Endodermal cell (in vitro differentiated cells): ENCODE results near the gene OLR1. TPM values are rescaled to one million over a fixed set of nuclear protein-coding genes. Genes with fewer than 3 reads are reported as not detected.

Source experiments
- DNase-seq: peaks from one replicate; pipeline ENCODE4 v3.0.0-alpha.2; 2017
- H3K27ac ChIP-seq: 2 replicates; pipeline ENCODE4 v1.5.1; 2013; ENCODE audit warnings: mild to moderate bottlenecking, low read depth, low read length, moderate library complexity
- H3K27me3 ChIP-seq: 2 replicates; pipeline ENCODE4 v1.6.1; 2013; ENCODE audit warnings: mild to moderate bottlenecking, low read length, moderate library complexity; ENCODE audit not compliant: insufficient read depth, control insufficient read depth, poor library complexity, severe bottlenecking
- H3K36me3 ChIP-seq: 2 replicates; pipeline ENCODE4 v1.7.0; 2013; ENCODE audit warnings: mild to moderate bottlenecking, low read length, moderate library complexity; ENCODE audit not compliant: control insufficient read depth, insufficient read depth
- H3K4me1 ChIP-seq: one replicate; pipeline ENCODE4 v1.7.0; 2013; ENCODE audit warnings: low read length; ENCODE audit not compliant: control insufficient read depth, insufficient read depth
- H3K4me3 ChIP-seq: 2 replicates; pipeline ENCODE4 v1.5.1; 2013; ENCODE audit warnings: mild to moderate bottlenecking, low read length, moderate library complexity
- H3K9ac ChIP-seq: 2 replicates; pipeline ENCODE4 v1.6.1; 2013; ENCODE audit warnings: mild to moderate bottlenecking, low read length, moderate library complexity; ENCODE audit not compliant: poor library complexity, severe bottlenecking; ENCODE audit errors: extremely low read depth
- H3K9me3 ChIP-seq: 2 replicates; pipeline ENCODE4 v1.6.1; 2013; ENCODE audit warnings: mild to moderate bottlenecking, low read length, moderate library complexity; ENCODE audit not compliant: control insufficient read depth
- H3K27ac Mint-ChIP-seq: 2 replicates; pipeline ENCODE4 v1.8.0; 2020; ENCODE audit warnings: mixed read lengths
- H3K27me3 Mint-ChIP-seq: 2 replicates; pipeline ENCODE4 v1.8.0; 2021; ENCODE audit warnings: mild to moderate bottlenecking, mixed read lengths; ENCODE audit not compliant: insufficient read depth
- H3K36me3 Mint-ChIP-seq: 2 replicates; pipeline ENCODE4 v1.8.0; 2020; ENCODE audit warnings: low read depth, mixed read lengths
- H3K4me1 Mint-ChIP-seq: 2 replicates; pipeline ENCODE4 v1.8.0; 2020; ENCODE audit warnings: mixed read lengths
- H3K4me3 Mint-ChIP-seq: 2 replicates; pipeline ENCODE4 v1.8.0; 2020; ENCODE audit warnings: mild to moderate bottlenecking, moderate library complexity, mixed read lengths
- H3K9me3 Mint-ChIP-seq: 2 replicates; pipeline ENCODE4 v1.8.0; 2020; ENCODE audit warnings: mild to moderate bottlenecking, mixed read lengths
- CTCF ChIP-seq: fragments of 200-600 bp; sonication (generic); conservative IDR thresholded peaks from 2 replicates; pipeline ENCODE4 v1.5.0; 2021; ENCODE audit warnings: antibody characterized with exemption, mild to moderate bottlenecking
- WGBS, 2 experiments: methylation state at CpG; one replicate each; pipeline versions ENCODE4 v1.1.5 to v1.1.7; 2013; ENCODE audit warnings: missing lambda C conversion rate in 2 of 2, mixed read lengths in 1 of 2; ENCODE audit not compliant: insufficient coverage in 1 of 2, insufficient read length in 1 of 2; 5-methylcytosine and 5-hydroxymethylcytosine counted together
- total RNA-seq, 2 donors: library from RNA; stranded (reverse); fragmentation: NEBNext Ultra II Directional in 1 of 2; extraction: Animal tissue kit (Norgen Biotek cat#: 25700) in 1 of 2; gene quantifications; 2 replicates in 1 of 2; 3 replicates in 1 of 2; pipeline ENCODE4 v1.2.1, GENCODE V29; 2021

OLR1 gene
- total RNA-seq, 2 donors from 2014 or later = 0.22 TPM; not detected in 1

DNA sequence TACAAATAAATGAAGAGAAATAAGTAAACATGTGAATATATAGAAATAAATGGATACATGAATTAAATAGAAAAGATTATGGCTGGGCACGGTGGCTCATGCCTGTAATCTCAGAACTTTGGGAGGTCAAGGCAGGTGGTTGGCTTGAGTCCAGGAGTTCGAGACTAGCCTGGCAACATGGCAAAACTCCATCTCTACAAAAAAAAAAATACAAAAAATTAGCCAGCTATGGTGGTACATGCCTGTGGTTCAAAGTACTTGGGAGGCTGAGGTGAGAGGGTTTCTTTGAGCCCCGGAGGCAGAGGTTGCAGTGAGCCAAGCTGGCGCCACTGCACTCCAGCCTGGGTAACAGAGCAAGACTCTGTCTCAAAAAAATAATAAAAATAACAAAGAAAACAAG lies 36.8 kb downstream of the OLR1 start:
- peaks cover 22% of the 10 kb centered on the region for H3K4me1 Mint-ChIP-seq
- H3K27ac Mint-ChIP-seq = no peak overlapping the region
- H3K36me3 Mint-ChIP-seq = no peaks in the 10 kb centered on the region
- Histone ChIP-seq H3K27ac (no peak overlapping the region), H3K27me3 (no peaks in the 10 kb centered on the region), H3K9ac (no peak overlapping the region), H3K4me1 (peaks cover 4% of the 10 kb centered on the region), H3K9me3 (no peaks in the 10 kb centered on the region), H3K4me3 (no peak overlapping the region), H3K36me3 (no peaks in the 10 kb centered on the region)
- H3K4me3 Mint-ChIP-seq = no peak overlapping the region
- no peaks in the 10 kb centered on the region for H3K27me3 Mint-ChIP-seq
- 87 to 91% methylated on average over 2 to 3 of the region's 4 CpGs for WGBS, 2 experiments
- peaks cover 4% of the 10 kb centered on the region for H3K9me3 Mint-ChIP-seq
- no peak for TF ChIP-seq CTCF
- DNase-seq = no peak

DNA sequence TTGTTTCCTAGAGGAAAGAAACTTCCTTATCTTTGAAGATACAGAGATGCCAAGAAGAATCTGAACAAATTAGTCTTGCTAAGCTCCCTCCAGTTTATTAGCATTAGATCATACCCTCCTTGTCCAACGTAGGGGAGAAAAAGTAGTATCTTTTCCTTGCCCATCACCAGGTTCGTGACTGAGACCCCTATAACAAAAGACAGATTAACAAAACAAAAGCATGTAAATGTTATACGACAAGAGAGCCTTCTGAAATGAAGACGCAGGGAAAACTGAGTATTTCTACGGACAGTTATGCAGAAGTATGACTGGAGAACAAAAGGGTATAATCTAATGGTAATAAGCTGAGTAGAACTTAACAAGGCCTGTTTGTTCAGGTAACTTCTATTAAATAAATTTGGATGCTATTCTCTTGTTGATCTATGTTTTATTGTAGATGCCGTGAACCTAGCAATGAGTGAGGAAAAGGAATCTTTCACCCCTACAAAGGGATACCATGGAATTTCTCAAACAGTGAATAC lies 39.0 kb downstream of the OLR1 start:
- H3K36me3 ChIP-seq = no peaks in the 10 kb centered on the region
- Mint-ChIP-seq H3K4me3 (no peak overlapping the region), H3K9me3 (peaks cover 4% of the 10 kb centered on the region), H3K27ac (no peak overlapping the region), H3K4me1 (peaks cover 25% of the 10 kb centered on the region), H3K27me3 (no peaks in the 10 kb centered on the region), H3K36me3 (no peaks in the 10 kb centered on the region)
- H3K27ac ChIP-seq = no peak overlapping the region
- TF ChIP-seq CTCF = no peak
- no peak for DNase-seq
- H3K9me3 ChIP-seq = no peaks in the 10 kb centered on the region
- H3K9ac ChIP-seq = no peak overlapping the region
- no peaks in the 10 kb centered on the region for H3K27me3 ChIP-seq
- WGBS, 2 experiments = 49 to 71% methylated on average over 3 to 6 of the region's 6 CpGs
- H3K4me3 ChIP-seq = no peak overlapping the region
- H3K4me1 ChIP-seq = peaks cover 4% of the 10 kb centered on the region

- 47% methylated on average over 2 of the region's 2 CpGs; no CpG with 5 or more reads in 1 of the 2 experiments for WGBS, 2 experiments
- Histone ChIP-seq H3K36me3 (no peaks in the 10 kb centered on the region), H3K9me3 (no peaks in the 10 kb centered on the region), H3K4me3 (no peak overlapping the region), H3K27me3 (no peaks in the 10 kb centered on the region), H3K4me1 (peaks cover 7% of the 10 kb centered on the region), H3K9ac (no peak overlapping the region), H3K27ac (no peak overlapping the region)
- no peaks in the 10 kb centered on the region for H3K27me3 Mint-ChIP-seq
- peaks cover 25% of the 10 kb centered on the region for H3K4me1 Mint-ChIP-seq
- no peak for TF ChIP-seq CTCF
- no peak overlapping the region for H3K27ac Mint-ChIP-seq
- no peaks in the 10 kb centered on the region for H3K36me3 Mint-ChIP-seq
- no peak for DNase-seq
- no peaks in the 10 kb centered on the region for H3K9me3 Mint-ChIP-seq
- no peak overlapping the region for H3K4me3 Mint-ChIP-seq
Observed at GRCh38 chr12:10131111-10131690, 40.7 kb downstream of the OLR1 start.
